Esophagus muscularis mucosa (tissue), 4 donors: ENCODE data around the gene SUGP2. TPM values are rescaled to one million over a fixed set of nuclear protein-coding genes. Genes with fewer than 3 reads are reported as not detected.
A peak's percentile ranks its signal among the peaks of the same experiment; 100 is the strongest.

Experiments
- DNase-seq: peaks from one replicate; pipeline ENCODE4 v3.0.0-alpha.2; 2017; ENCODE audit errors: extremely low spot score
- H3K27ac ChIP-seq, 4 donors: fragments of 200-600 bp; sonication (generic); replicated peaks in 1 of 4; 1 replicate in 3 of 4; 2 replicates in 1 of 4; pipeline ENCODE4 v1.5.1; 2016 to 2019; ENCODE audit warnings: mild to moderate bottlenecking in 1 of 4
- H3K27me3 ChIP-seq, 4 donors: fragments of 200-600 bp; sonication (generic); one replicate each; pipeline versions ENCODE4 v1.5.1 to v1.6.0; 2016 to 2019
- H3K36me3 ChIP-seq, 4 donors: fragments of 200-600 bp; sonication (generic); one replicate each; pipeline ENCODE4 v1.5.1; 2016 to 2019
- H3K4me1 ChIP-seq, 4 donors: fragments of 200-600 bp; sonication (generic); one replicate each; pipeline ENCODE4 v1.5.1; 2016 to 2019
- H3K4me3 ChIP-seq, 4 donors: fragments of 200-600 bp; sonication (generic); 1 replicate in 2 of 4; 2 replicates in 2 of 4; pipeline ENCODE4 v1.5.1; 2016 to 2019; ENCODE audit warnings: mild to moderate bottlenecking in 4 of 4, moderate library complexity in 1 of 4
- H3K9me3 ChIP-seq, 4 donors: fragments of 200-600 bp; sonication (generic); 1 replicate in 3 of 4; 2 replicates in 1 of 4; pipeline ENCODE4 v1.5.1; 2016 to 2019
- EP300 ChIP-seq: sonication (generic); formaldehyde crosslinking; IDR thresholded peaks from one replicate; pipeline ENCODE4 v1.6.1; 2017; ENCODE audit warnings: antibody characterized with exemption
- POLR2A ChIP-seq: fragments of 450-650 bp; IDR thresholded peaks from one replicate; pipeline ENCODE4 v1.6.1; 2017; ENCODE audit warnings: antibody characterized with exemption, moderate library complexity, mild to moderate bottlenecking, low read depth
- POLR2AphosphoS5 ChIP-seq, 2 donors: sonication (generic); formaldehyde crosslinking; IDR thresholded peaks; one replicate each; pipeline ENCODE4 v1.6.1; 2017; ENCODE audit warnings: antibody characterized with exemption in 2 of 2
- WGBS: methylation state at CpG from one replicate; pipeline ENCODE4 v1.1.5; 2018; 5-methylcytosine and 5-hydroxymethylcytosine counted together
- intact Hi-C: fragments of 100-400 bp; cut with DNase I; formaldehyde crosslinking; loops from one replicate; pipeline ENCODE4 v1.15.1; 2023
- total RNA-seq, 4 donors: library from RNA; depleted of rRNA; stranded (reverse); fragments of >200 nt; gene quantifications; one replicate each; pipeline versions ENCODE4 v1.1.0 to v1.2.1, GENCODE V29; 2016
- TF ChIP-seq, protein P1 (sequence below), 3 experiments: fragments of 200-600 bp in 2 of 3; fragments of 450-650 bp in 1 of 3; sonication (generic) in 2 of 3; IDR thresholded peaks; one replicate each; pipeline ENCODE4 v1.5.1; 2017 to 2019; ENCODE audit warnings: antibody characterized with exemption in 3 of 3, mild to moderate bottlenecking in 2 of 3, moderate library complexity in 1 of 3

Gene SUGP2
- total RNA-seq, 4 donors from 2014 or later: 23.1 to 45.7 (median 32.0) TPM

GRCh38 chr19:18972301-18972811, 61.0 kb downstream of the SUGP2 start:
- H3K27me3 ChIP-seq: peaks cover 0 to 5% (median 0%) of the 10 kb centered on the region in 4 donors
- peaks cover 11 to 27% (median 16%) of the 10 kb centered on the region in 4 donors for H3K4me1 ChIP-seq
- TF ChIP-seq, protein P1, sequence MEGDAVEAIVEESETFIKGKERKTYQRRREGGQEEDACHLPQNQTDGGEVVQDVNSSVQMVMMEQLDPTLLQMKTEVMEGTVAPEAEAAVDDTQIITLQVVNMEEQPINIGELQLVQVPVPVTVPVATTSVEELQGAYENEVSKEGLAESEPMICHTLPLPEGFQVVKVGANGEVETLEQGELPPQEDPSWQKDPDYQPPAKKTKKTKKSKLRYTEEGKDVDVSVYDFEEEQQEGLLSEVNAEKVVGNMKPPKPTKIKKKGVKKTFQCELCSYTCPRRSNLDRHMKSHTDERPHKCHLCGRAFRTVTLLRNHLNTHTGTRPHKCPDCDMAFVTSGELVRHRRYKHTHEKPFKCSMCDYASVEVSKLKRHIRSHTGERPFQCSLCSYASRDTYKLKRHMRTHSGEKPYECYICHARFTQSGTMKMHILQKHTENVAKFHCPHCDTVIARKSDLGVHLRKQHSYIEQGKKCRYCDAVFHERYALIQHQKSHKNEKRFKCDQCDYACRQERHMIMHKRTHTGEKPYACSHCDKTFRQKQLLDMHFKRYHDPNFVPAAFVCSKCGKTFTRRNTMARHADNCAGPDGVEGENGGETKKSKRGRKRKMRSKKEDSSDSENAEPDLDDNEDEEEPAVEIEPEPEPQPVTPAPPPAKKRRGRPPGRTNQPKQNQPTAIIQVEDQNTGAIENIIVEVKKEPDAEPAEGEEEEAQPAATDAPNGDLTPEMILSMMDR (IDR thresholded peaks at IDR 0.05): no peak
- TF ChIP-seq POLR2AphosphoS5 (IDR thresholded peaks at IDR 0.05): no peak
- no peak for TF ChIP-seq POLR2A
- TF ChIP-seq EP300: no peak
- no peak for DNase-seq
- no peaks in the 10 kb centered on the region for H3K36me3 ChIP-seq
- H3K4me3 ChIP-seq: no peak overlapping the region
- WGBS: 37% methylated on average over 12 of the region's 12 CpGs
- no peaks in the 10 kb centered on the region for H3K9me3 ChIP-seq
- intact Hi-C loops: no loop called here
- H3K27ac ChIP-seq: peak overlapping the region in 2 of 4 donors; percentile 2 to 48

- intact Hi-C loops: no loop called here
Observed at GRCh38 chr19:18969931-18970659, 63.2 kb downstream of the SUGP2 start.

DNA sequence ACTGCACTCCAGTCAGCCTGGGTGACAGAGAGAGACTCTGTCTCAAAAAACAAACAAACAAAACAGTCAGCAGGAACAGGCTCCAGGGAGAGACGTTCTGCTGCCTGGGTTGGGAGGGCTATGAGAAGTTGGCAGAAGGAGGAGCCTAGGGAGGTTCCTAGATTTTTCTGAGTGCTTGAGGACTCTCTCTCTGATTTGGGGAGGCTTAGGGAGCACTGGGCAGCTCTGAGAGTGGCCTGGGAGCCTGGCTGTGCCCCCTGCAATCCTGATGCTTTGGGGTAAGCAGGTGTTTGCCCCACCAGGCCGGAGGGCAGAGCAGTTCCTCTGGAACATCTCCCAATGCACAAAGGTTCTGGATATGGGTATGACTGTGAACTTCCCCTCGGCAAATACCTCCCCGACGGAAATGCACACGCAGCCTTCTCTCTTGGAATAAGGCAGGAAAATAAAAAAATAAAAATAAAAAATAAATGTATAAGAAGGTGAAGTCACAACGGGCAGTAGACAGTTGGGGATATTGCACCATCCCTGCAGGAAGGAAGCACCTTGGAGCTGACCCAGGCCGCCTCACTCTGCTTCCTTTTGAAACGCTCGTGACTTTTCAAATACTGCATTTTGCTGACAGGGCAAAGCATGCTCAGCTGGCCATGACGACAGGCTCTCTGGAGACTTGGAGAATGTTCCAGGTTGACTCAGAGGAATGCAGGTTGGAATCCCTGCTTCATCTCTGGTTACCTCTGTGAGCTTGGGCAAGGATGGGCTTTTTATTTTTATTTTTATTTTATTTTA, 65.8 kb downstream of the SUGP2 start:
- Histone ChIP-seq H3K4me1 (peaks cover 11 to 22% (median 17%) of the 10 kb centered on the region in 4 donors), H3K36me3 (no peaks in the 10 kb centered on the region), H3K27me3 (peaks cover 0 to 14% (median 0%) of the 10 kb centered on the region in 4 donors), H3K4me3 (no peak overlapping the region), H3K27ac (peak overlapping the region; percentile 53 to 62 (median 56)), H3K9me3 (no peaks in the 10 kb centered on the region)
- DNase-seq: no peak
- intact Hi-C loops: no loop called here
- TF ChIP-seq, protein P1 (IDR thresholded peaks at IDR 0.05): no peak
- TF ChIP-seq POLR2AphosphoS5 (IDR thresholded peaks at IDR 0.05): peak; percentile 12 to 72
- 43% methylated on average over 11 of the region's 11 CpGs for WGBS

More at GRCh38 chr19:18969931-18970659, 63.2 kb downstream of the SUGP2 start:
- no peak for DNase-seq
- Histone ChIP-seq H3K27me3 (peaks cover 0 to 5% (median 0%) of the 10 kb centered on the region in 4 donors), H3K27ac (peak overlapping the region in 3 of 4 donors; percentile 41 to 62 (median 49)), H3K36me3 (no peaks in the 10 kb centered on the region), H3K9me3 (no peaks in the 10 kb centered on the region), H3K4me3 (no peak overlapping the region), H3K4me1 (peaks cover 11 to 27% (median 17%) of the 10 kb centered on the region in 4 donors)
- 78% methylated on average over 13 of the region's 13 CpGs for WGBS
- TF ChIP-seq, protein P1 (IDR thresholded peaks at IDR 0.05): no peak
- TF ChIP-seq POLR2AphosphoS5 (IDR thresholded peaks at IDR 0.05) (no peak), EP300 (no peak), POLR2A (no peak)

GRCh38 chr19:18966307-18966706, 67.0 kb downstream of the SUGP2 start:
- H3K27me3 ChIP-seq: peaks cover 0 to 26% (median 0%) of the 10 kb centered on the region in 4 donors
- intact Hi-C loops: no loop called here

More at GRCh38 chr19:18966307-18966706, 67.0 kb downstream of the SUGP2 start:
- H3K9me3 ChIP-seq: no peaks in the 10 kb centered on the region
- H3K36me3 ChIP-seq: no peaks in the 10 kb centered on the region
- H3K4me3 ChIP-seq: no peak overlapping the region
- TF ChIP-seq POLR2A: no peak
- TF ChIP-seq POLR2AphosphoS5 (IDR thresholded peaks at IDR 0.05): no peak
- TF ChIP-seq EP300: no peak
- TF ChIP-seq, protein P1 (IDR thresholded peaks at IDR 0.05): no peak
- 58% methylated on average over 4 of the region's 4 CpGs for WGBS
- no peak for DNase-seq
- peaks cover 4 to 18% (median 15%) of the 10 kb centered on the region in 4 donors for H3K4me1 ChIP-seq
- H3K27ac ChIP-seq: peak overlapping the region in 2 of 4 donors; percentile 31 to 54
